NCI-H1436 (cell line): Measurements from ENCODE around the gene PEAK1.
A peak's percentile ranks its signal among the peaks of the same experiment; 100 is the strongest.

Experiments used
- DNase-seq: peaks from one replicate; lab custom pipeline; 2025; lab: John Stamatoyannopoulos, UW

PEAK1 gene

DNA sequence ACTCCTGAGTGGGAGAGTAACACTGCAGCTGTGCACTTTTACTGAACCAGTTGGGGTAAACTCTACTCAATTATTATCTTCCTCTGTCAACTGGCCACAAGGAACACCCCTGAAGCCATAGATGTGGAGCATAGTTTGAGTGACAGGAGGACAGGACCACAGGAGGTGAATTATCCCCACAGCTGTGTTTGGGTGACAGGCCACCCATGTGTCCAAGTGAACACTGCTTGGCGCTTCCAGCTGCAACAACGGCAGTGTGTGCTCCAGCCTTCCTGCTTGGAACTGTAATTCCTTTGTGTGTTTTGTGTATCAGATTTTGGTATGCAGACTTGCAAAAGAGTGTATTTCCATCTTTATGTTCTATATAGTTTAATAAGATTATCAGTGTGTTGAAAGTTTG, 328.8 kb downstream of the PEAK1 start:
- no peak for DNase-seq

- no peak for DNase-seq
These were observed 332.7 kb downstream of the PEAK1 start for GRCh38 chr15:77087213-77087612.

GRCh38 chr15:77085297-77085696, 334.6 kb downstream of the PEAK1 start:
- DNase-seq: no peak

GRCh38 chr15:77084436-77084835, 335.5 kb downstream of the PEAK1 start:
- DNase-seq: no peak

GRCh38 chr15:77083381-77084160, 336.3 kb downstream of the PEAK1 start:
- peak; percentile 90 for DNase-seq

GRCh38 chr15:77081971-77082370, 337.9 kb downstream of the PEAK1 start:
- DNase-seq: no peak

DNA sequence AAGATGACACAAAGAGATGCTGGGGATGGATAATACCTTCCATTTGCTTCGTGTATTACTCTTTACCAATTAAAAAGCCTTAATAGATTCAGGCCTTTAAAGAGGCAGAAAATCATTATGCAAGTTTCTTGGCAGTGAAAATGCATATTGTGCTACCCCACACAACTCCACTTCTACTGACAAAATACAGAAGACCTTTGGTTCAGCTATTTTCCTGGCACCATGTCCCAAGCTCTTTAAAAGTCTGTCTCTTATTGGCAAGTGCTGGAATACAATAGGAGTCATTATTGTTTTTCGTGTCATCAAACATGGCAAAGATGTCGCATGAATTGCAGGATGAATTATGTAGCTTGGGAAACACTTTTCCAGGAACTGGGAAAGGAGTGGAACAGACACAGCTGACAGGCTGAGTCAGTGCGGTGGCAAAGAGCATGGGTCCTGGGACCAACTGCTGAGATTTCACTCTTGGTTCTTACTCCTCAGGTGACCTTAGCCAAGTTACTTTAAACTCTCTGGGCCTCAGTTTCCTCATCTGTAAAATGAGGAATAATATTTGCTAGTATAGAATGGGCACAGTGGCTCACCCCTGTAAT, 343.5 kb downstream of the PEAK1 start:
- DNase-seq: no peak

DNA sequence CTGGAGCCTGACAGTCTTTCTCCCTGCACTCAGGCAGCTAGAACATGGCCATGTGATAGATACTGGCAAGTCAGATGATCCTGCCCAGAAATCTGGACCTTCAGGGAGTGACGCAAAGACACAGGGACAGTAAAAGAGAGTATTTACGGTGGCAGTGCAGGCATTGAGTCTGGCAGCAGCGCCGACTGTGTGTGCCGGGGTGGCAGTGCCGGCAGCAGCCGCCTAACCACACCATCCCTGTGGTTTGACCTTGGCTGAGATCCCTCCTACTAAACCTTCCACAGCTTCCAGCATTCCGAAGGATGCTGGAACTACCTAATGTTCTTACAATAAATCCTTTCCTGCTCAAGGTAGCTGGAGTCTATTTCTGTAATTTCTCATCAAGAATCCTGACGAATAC, 344.4 kb downstream of the PEAK1 start:
- no peak for DNase-seq

DNA sequence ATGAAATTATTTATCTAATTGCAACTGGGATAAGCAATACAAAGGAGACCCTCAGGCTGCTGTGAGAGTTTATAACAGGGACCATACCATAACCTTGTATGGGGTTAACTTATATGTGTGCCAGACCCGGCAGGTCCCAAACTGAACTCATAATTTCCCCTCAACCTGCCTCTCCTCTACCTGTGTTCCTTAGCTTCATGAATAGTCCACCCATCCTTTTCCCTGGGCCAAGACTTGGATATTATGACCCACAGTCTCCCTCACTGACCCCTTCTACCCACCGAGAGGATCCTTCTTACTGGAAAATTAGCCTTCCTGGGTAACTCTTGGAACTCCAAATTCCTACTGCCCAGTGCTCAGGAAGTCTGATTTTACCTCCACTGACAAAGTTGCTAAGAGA, 345.6 kb downstream of the PEAK1 start:
- no peak for DNase-seq

DNA sequence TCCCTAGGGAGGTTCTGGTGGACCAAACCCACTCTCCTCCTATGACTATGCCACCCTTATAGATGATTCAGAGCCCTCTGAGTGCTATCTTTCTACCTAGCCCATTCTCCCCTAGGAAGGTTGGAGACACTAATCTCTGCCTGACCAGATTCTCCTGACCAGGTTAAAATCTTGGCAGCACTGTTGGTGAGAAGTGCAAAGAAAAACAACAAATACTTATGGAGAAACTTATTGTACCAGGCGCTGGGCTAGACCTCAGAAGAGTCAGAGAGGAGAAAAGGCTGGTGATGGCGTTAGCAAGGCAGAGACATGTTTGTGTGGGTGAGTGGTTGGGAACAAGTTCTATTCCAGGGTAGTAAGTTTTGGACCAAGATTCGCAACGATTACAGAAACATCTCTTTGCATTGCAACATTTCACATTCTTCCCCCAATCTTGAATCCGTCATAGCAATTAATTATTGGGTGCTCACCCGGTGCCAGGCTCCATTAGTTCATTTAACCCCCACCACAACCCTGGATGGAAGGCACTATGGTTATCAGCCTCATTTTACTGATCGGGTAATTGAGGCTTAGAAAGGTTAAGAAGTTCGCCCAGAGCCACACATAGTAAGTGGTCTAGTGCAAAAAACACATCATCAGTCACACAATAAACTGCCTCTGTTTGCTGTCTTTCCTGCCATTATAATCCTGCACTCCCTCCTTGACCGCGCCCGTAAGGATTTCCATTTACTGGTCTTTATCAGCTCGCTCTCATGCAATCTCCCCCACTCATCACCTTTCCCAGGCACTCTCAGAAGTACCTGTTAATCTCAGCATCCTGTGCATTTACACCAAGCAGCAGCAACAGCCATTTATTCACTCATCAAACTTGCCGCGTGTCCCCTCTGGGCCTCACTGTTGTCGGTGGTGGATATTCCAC, 348.3 kb downstream of the PEAK1 start:
- DNase-seq: no peak

DNA sequence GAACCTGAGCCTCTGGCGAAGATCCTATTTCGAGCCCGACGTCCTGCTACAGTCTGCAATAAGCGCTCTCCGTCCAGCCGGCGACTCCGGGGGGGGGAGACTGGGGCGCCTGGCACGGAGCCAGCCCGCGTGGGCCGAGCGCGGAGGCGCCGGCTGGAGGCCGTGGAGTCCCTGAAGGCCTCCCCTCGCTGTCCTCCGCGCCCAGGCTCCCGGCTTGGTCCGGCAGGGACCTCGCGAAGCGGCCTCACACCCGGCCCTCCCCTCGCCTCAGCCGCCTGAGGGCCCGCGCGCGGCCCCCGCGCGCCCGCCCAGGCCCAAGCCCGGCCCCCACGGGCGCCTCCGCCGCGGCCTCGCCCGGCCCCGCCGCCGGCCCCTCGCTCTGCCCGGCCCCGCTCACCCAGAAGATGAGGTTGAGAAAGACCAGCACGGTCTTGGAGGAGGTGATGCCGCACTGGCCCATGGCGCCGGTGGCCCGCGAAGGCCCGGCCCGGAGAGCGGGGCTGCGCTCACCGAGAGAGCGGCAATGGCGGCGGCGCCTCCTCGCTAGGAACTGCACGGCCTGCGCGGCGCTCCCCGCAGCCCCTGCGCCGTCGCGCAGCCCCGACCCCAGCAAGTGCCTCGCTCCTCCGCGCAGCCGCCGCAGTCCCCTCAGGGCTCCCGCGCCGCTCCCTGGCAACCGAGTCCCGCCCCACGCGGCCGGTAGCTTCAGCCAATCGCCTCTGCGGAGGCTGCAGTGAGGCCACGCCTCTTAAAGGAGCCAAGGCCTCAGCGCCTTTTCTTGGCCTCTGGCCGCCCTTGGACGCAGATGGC, 349.2 kb downstream of the PEAK1 start, which contains the start of gene TSPAN3:
Gene TSPAN3 (minus strand): TSS at position 615 of the 810 bp plus-strand sequence. CDS start 155 bp downstream, at position 460.
- peak; percentile 90 for DNase-seq

DNA sequence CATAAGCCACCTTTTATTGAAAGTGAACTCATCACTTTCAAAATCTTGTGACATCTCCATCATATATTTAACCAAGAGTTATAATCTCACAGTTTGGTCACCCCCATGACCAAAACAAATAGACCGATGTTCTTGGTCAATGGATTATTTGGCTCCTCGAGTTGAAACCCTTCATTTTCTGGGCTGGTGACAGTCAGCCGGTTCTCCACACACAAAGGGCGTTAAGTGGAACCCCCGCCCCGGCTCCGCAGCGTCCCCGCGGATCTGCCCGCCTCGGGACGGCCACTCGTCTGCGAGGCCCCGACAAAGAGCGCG, 349.8 kb downstream of the PEAK1 start:
- DNase-seq: no peak

DNA sequence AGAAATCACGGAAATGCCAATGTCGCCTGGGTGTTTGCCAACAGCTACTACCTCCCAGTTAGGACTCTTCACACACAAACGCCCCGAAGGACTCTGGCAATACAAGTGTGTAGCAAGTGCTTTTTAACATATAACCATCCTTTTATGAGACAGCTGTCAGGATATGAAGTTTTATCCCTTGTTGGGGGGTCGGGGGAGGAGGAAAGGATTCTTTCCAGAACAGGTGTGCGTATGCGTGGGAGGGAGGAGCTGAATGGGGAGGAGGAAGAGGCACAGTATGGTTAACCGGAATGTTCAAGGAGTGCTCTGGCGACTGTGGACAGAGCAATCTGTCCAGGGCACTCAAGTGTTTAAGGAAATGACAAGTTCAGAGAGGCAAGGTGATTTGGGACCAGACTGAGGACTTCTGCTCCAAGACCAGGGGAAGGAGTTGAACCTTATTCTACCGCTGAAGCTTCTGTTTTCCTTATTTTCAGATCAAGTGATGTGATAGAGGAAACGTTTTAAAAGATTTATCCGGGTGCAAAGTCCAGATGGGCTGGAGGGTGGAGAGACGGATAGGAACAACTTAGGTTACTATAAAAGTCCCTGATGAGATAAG, 350.3 kb downstream of the PEAK1 start:
- no peak for DNase-seq

- DNase-seq: no peak
These were observed 351.3 kb downstream of the PEAK1 start for GRCh38 chr15:77068633-77069032.

GRCh38 chr15:77067691-77068367, 352.1 kb downstream of the PEAK1 start:
- no peak for DNase-seq

DNA sequence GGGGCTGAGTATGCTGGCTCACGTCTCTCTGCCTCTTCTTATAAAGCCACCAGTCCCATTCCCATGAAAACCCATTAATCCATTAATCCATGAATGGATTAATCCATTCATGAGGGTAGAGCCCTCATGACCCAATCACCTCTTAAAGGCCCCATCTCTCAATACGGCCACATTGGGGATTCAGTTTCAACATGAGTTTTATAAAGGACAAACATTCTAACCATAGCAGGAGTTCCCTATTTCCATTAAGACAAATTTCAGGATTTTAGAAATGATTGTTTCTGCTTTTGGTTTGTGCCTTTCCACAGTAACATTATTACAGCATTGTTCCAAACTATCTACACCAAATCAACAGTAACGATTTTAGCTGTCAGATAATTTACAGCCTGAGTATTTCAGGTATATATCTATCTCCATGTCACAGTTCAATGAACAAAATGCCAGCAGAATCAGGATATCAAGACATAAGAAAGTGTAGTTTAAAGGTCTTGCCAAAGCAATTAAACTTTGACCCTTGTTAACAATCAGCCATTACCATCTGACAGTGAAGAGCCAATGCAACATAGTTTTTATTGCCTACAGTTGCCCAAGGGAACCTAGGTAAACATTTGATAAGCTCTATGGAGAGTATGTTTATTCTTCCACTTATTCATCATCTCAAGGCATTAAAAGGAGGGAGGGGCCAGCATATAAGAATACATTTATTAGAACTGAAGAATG, 352.8 kb downstream of the PEAK1 start:
- peak; percentile 25 for DNase-seq

GRCh38 chr15:77064539-77065308, 355.2 kb downstream of the PEAK1 start:
- DNase-seq: no peak

- no peak for DNase-seq
These were observed 355.8 kb downstream of the PEAK1 start for GRCh38 chr15:77064063-77064462.

DNA sequence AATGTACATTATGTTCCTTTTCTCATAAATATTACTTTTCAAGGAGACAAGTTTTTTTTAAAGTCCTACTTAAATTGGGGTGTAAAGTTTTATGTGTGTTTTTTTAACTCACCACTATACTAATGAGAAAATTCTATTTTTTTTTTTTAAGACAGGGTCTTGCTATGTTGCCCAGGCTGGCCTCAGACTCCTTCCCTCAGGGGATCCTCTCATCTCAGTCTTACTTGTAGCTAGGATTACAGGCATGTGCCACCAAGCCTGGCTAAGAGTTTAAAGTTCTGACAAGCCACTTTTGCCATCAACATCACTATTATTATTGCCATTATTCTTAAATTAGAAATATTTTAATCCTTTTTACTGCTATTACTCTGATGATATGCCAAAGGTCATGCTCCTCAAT, 356.7 kb downstream of the PEAK1 start:
- no peak for DNase-seq
